Measurements from ENCODE around the gene PTGR2.
"Not testable (repeated sequence)": the region's sequence is repeated elsewhere in the genome, so short reads cannot be mapped to it uniquely, and the experiment has no call there.

PTGR2 gene

GRCh38 chr14:73824127-73824526 is 27.5 kb upstream of the PTGR2 start:
- no peak for DNase-seq (ENCODE audit: low spot score)
- TF ChIP-seq, protein P1, sequence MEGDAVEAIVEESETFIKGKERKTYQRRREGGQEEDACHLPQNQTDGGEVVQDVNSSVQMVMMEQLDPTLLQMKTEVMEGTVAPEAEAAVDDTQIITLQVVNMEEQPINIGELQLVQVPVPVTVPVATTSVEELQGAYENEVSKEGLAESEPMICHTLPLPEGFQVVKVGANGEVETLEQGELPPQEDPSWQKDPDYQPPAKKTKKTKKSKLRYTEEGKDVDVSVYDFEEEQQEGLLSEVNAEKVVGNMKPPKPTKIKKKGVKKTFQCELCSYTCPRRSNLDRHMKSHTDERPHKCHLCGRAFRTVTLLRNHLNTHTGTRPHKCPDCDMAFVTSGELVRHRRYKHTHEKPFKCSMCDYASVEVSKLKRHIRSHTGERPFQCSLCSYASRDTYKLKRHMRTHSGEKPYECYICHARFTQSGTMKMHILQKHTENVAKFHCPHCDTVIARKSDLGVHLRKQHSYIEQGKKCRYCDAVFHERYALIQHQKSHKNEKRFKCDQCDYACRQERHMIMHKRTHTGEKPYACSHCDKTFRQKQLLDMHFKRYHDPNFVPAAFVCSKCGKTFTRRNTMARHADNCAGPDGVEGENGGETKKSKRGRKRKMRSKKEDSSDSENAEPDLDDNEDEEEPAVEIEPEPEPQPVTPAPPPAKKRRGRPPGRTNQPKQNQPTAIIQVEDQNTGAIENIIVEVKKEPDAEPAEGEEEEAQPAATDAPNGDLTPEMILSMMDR (IDR thresholded peaks at IDR 0.05; ENCODE audit: extremely low read depth, missing control alignments) = no peak

GRCh38 chr14:73824536-73824935 is 27.1 kb upstream of the PTGR2 start:
- TF ChIP-seq, protein P1 (IDR thresholded peaks at IDR 0.05; ENCODE audit: extremely low read depth, missing control alignments) = no peak
- DNase-seq (ENCODE audit: low spot score) = no peak

DNA sequence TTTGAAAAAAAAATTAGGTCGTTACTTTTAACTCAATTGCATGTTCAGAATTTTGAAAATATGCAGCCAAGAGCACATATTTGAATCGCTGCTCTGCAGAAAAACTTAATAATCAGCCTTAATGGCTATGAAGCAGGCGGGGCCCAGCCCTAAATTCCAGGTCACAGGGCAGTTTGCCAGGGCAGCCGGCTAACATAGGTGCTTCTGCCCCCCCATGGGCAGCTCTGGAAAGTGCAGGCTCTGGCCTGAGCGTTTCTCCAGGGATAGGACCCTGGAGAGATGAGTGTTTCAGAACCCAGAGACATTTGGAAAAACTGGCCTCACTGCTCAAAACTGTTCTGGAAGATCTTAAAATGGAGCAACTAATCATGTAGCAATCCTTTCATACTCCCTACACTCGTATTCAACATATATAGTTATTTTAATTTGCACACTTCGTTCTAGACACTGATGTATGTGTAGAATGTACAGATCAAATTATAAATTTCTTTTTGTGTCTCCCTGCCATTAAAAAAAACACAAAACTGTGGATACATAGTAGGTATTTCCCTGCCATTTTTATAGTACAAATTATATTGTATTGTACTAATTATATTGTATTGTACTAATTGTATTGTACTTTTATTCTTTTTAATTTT is 26.0 kb upstream of the PTGR2 start:
- DNase-seq (ENCODE audit: low spot score) = peak; percentile 83
- TF ChIP-seq, protein P1 (IDR thresholded peaks at IDR 0.05; ENCODE audit: extremely low read depth, missing control alignments) = peak; percentile 87

DNA sequence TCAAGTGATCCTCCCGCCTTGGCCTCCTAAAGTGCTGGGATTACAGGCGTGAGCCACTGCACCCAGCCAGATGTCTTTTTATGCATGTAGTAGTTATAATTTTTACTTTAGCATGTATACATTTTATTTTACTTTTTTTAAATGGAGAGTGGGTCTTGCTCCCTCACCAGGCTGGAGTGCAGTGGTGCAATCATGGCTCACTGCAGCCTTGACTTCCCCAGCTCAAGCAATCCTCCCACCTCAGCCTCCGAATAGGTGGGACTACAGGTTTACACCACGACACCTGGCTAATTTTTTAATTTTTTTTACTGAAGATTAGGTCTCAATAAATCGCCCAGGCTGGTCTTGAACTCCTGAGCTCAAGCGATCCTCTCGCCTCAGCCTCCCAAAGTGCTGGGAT is 24.4 kb upstream of the PTGR2 start:
- not testable (repeated sequence) for DNase-seq (ENCODE audit: low spot score)

DNA sequence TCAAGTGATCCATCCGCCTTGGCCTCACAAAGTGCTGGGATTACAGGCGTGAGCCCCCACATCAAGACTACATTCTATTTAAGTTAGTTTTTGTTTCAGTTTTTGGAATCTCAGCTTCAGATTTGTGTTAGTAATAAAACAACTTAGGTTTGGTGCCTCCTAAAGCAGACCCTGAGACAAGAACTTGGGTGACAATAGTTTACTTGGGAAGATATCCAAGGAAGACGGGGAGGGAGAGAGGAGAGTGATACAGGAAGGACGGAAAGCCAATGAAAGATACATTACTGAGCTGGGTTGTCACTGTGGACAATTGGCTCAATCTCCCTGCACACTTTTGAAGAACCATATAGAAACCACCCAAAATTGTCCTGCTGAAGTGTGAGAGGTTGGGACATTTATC is 22.6 kb upstream of the PTGR2 start:
- DNase-seq (ENCODE audit: low spot score) = no peak
- TF ChIP-seq, protein P1 (IDR thresholded peaks at IDR 0.05; ENCODE audit: extremely low read depth, missing control alignments) = no peak

DNA sequence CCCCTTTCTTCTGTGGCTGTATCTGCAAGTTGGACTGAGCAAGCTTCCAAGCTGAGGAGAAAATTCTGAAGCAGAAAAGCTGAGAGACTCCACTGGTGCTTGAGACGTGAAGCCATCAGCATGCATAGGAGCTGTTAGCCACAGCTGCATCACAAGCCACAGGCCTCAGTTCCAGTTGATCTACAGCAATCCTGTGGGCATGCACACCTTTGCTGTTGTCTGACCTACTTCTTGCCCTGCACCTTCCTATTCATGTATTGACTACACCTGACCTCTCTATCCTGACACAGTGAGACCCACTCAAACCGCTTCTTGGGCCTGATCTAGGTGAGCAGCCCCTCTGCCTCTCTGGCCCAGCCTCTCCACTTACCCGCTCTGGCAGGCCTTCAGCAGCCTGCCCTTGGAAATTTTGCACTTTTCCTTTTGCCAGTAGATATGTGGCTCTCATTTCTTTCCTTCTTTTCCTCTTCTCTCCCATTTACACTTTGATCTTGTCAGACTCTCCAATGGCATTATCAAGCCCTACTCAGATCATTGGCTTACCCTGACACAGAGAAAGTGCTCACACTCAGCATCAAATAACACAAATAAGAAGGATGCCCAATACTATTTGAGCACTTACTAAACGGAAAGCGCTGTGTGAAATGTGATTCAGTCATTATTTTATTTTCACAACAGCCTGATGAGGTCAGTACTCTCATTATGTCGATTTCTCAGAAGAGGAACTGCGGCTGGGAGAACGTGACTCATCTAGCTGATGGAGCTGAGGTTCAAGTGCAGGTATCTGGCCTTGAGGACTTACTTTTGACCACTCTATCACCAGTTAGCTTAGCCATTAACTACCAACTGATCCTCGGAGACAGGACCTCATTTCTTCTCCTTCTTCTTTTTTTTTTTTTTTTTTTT is 21.9 kb upstream of the PTGR2 start:
- TF ChIP-seq, protein P1 (IDR thresholded peaks at IDR 0.05; ENCODE audit: extremely low read depth, missing control alignments) = no peak
- peak; percentile 73 for DNase-seq (ENCODE audit: low spot score)

- DNase-seq (ENCODE audit: low spot score) = no peak
- TF ChIP-seq, protein P1 (IDR thresholded peaks at IDR 0.05; ENCODE audit: extremely low read depth, missing control alignments) = no peak
Observed at GRCh38 chr14:73833034-73833433, 18.6 kb upstream of the PTGR2 start.
